SU-DHL-6 (cell line): ENCODE measurements around the gene LRBA.

Experiments
- H2AFZ ChIP-seq: fragments of 200-600 bp; sonication (generic); 2 replicates; pipeline ENCODE4 v1.6.1; 2014; ENCODE audit warnings: low read depth, mild to moderate bottlenecking, moderate library complexity, mixed read lengths, antibody characterized with exemption, low read length; ENCODE audit not compliant: severe bottlenecking
- H3F3A ChIP-seq: fragments of 200-600 bp; shearing (Covaris generic); 2 replicates; pipeline ENCODE4 v1.6.0; 2016; ENCODE audit warnings: antibody characterized with exemption, mild to moderate bottlenecking; ENCODE audit not compliant: insufficient read depth
- H3K27ac ChIP-seq: fragments of 200-600 bp; sonication (generic); 2 replicates; pipeline ENCODE4 v1.5.1; 2016; ENCODE audit warnings: low read depth, mild to moderate bottlenecking, low read length, moderate library complexity, mixed read lengths
- H3K27me3 ChIP-seq: fragments of 200-600 bp; sonication (generic), shearing (Covaris generic); 2 replicates; pipeline ENCODE4 v1.6.0; 2014; ENCODE audit warnings: mild to moderate bottlenecking, low read length
- H3K36me3 ChIP-seq: fragments of 200-600 bp; sonication (generic); 2 replicates; pipeline ENCODE4 v1.6.1; 2014; ENCODE audit warnings: mild to moderate bottlenecking, low read length, mixed read lengths
- H3K4me2 ChIP-seq: fragments of 300-600, 200-600 bp; shearing (Covaris generic), sonication (generic); 2 replicates; pipeline ENCODE4 v1.6.0; 2014; ENCODE audit warnings: low read length, low read depth, mild to moderate bottlenecking; ENCODE audit not compliant: poor library complexity, severe bottlenecking
- H3K4me3 ChIP-seq: fragments of 200-600 bp; sonication (generic); 2 replicates; pipeline ENCODE4 v1.5.1; 2014; ENCODE audit warnings: antibody characterized with exemption, low read length, mild to moderate bottlenecking, mixed read lengths; ENCODE audit not compliant: insufficient read depth, poor library complexity, severe bottlenecking
- H3K79me2 ChIP-seq: fragments of 200-600 bp; sonication (generic); 2 replicates; pipeline ENCODE4 v1.6.1; 2014; ENCODE audit warnings: mild to moderate bottlenecking, low read length, moderate library complexity; ENCODE audit not compliant: insufficient read depth
- H3K9ac ChIP-seq: fragments of 200-600 bp; sonication (generic); 2 replicates; pipeline ENCODE4 v1.7.0; 2014; ENCODE audit warnings: mild to moderate bottlenecking, low read length
- H3K9me2 ChIP-seq: fragments of 200-600 bp; sonication (generic); replicated peaks from 2 replicates; pipeline ENCODE4 v1.6.1; 2014; ENCODE audit warnings: low read length; ENCODE audit not compliant: insufficient read depth
- H3K9me3 ChIP-seq: fragments of 200-600 bp; sonication (generic); 2 replicates; pipeline ENCODE4 v1.6.1; 2014; ENCODE audit warnings: low read length, mixed read lengths; ENCODE audit not compliant: insufficient read depth
- H4K20me1 ChIP-seq: fragments of 200-600 bp; sonication (generic); 2 replicates; pipeline ENCODE4 v1.6.1; 2014; ENCODE audit warnings: low read depth, mild to moderate bottlenecking, antibody characterized with exemption, low read length, moderate library complexity, mixed read lengths
- EZH2phosphoT487 ChIP-seq: fragments of 200-600 bp; sonication (generic), shearing (Covaris generic); conservative IDR thresholded peaks from 2 replicates; pipeline ENCODE4 v1.6.1; 2018; ENCODE audit warnings: mild to moderate bottlenecking, antibody characterized with exemption, low read length, moderate library complexity, mixed read lengths
- TF ChIP-seq, protein P1 (sequence below): fragments of 200-600 bp; sonication (generic); IDR thresholded peaks from one replicate; pipeline ENCODE4 v1.5.1; 2017; ENCODE audit warnings: antibody characterized with exemption, mild to moderate bottlenecking, low read length, moderate library complexity; ENCODE audit not compliant: insufficient read depth, poor library complexity, severe bottlenecking

Gene LRBA

DNA sequence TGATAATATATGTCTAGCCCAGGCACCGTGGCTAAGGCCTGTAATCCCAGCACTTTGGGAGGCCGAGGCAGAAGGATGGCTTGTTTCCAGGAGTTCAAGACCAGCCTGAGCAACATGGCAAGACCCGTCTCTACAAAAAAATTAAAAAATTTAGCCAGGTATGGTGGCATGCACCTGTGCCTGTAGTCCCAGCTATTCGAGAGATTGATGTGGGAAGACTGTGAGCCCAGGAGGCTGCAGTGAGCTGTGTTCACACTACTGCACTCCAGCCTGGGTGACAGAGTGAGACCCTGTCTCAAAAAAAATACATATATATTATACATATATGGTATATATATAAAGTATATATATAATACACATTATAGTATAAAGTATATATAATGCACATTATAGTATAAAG lies 595.1 kb downstream of the LRBA start:
- Histone ChIP-seq H3K9me3 (no peaks in the 10 kb centered on the region), H3K9me2 (no peaks in the 10 kb centered on the region), H3K79me2 (no peaks in the 10 kb centered on the region), H3K27me3 (no peaks in the 10 kb centered on the region), H3K4me3 (no peak overlapping the region), H4K20me1 (no peaks in the 10 kb centered on the region), H3K4me2 (no peak overlapping the region), H3K9ac (no peak overlapping the region), H3K27ac (no peak overlapping the region), H3F3A (peaks cover 7% of the 10 kb centered on the region; the same call in 1 of the 2 replicates), H2AFZ (no peak overlapping the region), H3K36me3 (no peaks in the 10 kb centered on the region)
- TF ChIP-seq, protein P1, sequence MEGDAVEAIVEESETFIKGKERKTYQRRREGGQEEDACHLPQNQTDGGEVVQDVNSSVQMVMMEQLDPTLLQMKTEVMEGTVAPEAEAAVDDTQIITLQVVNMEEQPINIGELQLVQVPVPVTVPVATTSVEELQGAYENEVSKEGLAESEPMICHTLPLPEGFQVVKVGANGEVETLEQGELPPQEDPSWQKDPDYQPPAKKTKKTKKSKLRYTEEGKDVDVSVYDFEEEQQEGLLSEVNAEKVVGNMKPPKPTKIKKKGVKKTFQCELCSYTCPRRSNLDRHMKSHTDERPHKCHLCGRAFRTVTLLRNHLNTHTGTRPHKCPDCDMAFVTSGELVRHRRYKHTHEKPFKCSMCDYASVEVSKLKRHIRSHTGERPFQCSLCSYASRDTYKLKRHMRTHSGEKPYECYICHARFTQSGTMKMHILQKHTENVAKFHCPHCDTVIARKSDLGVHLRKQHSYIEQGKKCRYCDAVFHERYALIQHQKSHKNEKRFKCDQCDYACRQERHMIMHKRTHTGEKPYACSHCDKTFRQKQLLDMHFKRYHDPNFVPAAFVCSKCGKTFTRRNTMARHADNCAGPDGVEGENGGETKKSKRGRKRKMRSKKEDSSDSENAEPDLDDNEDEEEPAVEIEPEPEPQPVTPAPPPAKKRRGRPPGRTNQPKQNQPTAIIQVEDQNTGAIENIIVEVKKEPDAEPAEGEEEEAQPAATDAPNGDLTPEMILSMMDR: no peak
- TF ChIP-seq EZH2phosphoT487: no peak

DNA sequence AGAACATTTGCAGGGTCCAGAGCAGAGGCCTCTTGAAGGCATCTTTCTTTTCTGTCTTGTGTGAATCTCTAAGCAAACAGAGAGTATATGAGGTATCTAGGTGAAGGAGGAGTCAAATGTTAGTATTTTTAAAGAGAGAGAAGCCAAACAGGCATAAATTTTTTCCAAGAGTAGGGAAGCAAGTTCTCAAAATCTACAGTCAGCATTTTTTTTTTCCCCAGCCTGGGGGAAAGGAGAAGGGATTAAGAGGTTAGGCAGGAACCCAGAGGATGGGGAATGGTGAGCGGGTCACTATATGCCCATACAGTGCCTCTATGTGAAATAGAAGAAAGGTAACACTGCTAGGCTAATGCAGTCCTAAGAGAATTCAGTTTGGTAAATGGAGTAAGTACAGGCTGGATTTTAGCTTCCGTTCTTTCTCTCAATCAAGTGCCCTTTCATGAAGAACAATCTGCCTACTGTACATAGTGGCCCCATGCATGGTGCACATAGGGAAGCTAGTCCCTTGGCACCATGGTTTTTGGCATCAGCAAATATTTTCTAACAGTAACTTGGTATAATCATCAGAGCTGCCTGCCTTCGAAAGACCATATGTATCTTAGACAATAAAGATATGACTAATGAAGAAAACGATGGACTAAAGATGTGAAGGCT lies 596.2 kb downstream of the LRBA start:
- no peaks in the 10 kb centered on the region for H3K9me3 ChIP-seq
- H3K4me3 ChIP-seq: no peak overlapping the region
- no peaks in the 10 kb centered on the region for H3K36me3 ChIP-seq
- no peaks in the 10 kb centered on the region for H3K27me3 ChIP-seq
- peaks cover 7% of the 10 kb centered on the region; the same call in 1 of the 2 replicates for H3F3A ChIP-seq
- no peak overlapping the region for H2AFZ ChIP-seq
- no peak overlapping the region for H3K27ac ChIP-seq
- H3K4me2 ChIP-seq: no peak overlapping the region
- no peaks in the 10 kb centered on the region for H3K9me2 ChIP-seq
- H3K9ac ChIP-seq: no peak overlapping the region
- TF ChIP-seq, protein P1: no peak
- no peak for TF ChIP-seq EZH2phosphoT487
- H3K79me2 ChIP-seq: no peaks in the 10 kb centered on the region
- no peaks in the 10 kb centered on the region for H4K20me1 ChIP-seq

DNA sequence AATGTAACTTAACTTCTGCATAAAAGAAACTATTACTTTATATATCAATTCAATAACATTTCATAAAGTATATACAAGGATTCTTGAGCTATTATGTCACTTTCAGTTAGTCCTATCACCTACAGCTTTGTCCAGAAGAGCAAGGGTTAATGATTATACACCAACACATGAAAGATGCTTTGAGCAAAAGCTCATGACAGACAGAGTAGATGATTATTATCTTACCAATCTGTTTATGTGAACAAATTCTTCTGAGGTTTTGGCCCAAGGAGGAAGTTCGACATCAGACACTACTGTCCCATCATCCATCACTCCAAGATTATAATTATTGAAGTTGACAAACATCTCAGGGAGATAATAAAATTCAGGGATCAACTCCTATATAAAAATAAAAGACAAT lies 599.9 kb downstream of the LRBA start:
- Histone ChIP-seq H3K27ac (no peak overlapping the region), H3K4me2 (no peak overlapping the region), H3K79me2 (no peaks in the 10 kb centered on the region), H3K9me2 (no peaks in the 10 kb centered on the region), H2AFZ (no peak overlapping the region), H3K36me3 (peaks cover 3% of the 10 kb centered on the region; the same call in 1 of the 2 replicates), H3K27me3 (no peaks in the 10 kb centered on the region), H3K9me3 (no peaks in the 10 kb centered on the region), H3K4me3 (no peak overlapping the region), H4K20me1 (no peaks in the 10 kb centered on the region), H3K9ac (no peak overlapping the region), H3F3A (peaks cover 10% of the 10 kb centered on the region; the same call in 1 of the 2 replicates)
- TF ChIP-seq, protein P1: no peak
- no peak for TF ChIP-seq EZH2phosphoT487
